ENCODE data around the gene PLBD2. TPM values are rescaled to one million over a fixed set of nuclear protein-coding genes. Genes with fewer than 3 reads are reported as not detected.

The PLBD2 gene
- total RNA-seq, 1 experiment from 2014 or later = 31.4 TPM

GRCh38 chr12:113339540-113339939, 18.8 kb upstream of the PLBD2 start:
- H3T11ph ChIP-seq (ENCODE audit: low read length) = no peak overlapping the region
- H2AK5ac ChIP-seq (ENCODE audit: insufficient read length, low read length) = no peak overlapping the region
- H2BK20ac ChIP-seq (ENCODE audit: low read depth, low read length, poor library complexity, severe bottlenecking) = no peak overlapping the region
- no peak overlapping the region for H2BK5ac ChIP-seq (ENCODE audit: insufficient read length, low read length)
- no peak overlapping the region for H2AFZ ChIP-seq (ENCODE audit: low read length)
- no peak overlapping the region for H3K9ac ChIP-seq (ENCODE audit: extremely low read depth, insufficient read length, low read length)
- H4K20me1 ChIP-seq (ENCODE audit: control insufficient read depth, insufficient read depth, insufficient read length) = no peaks in the 10 kb centered on the region
- H2BK12ac ChIP-seq (ENCODE audit: insufficient read length, low read depth, low read length) = no peak overlapping the region
- no peak overlapping the region for H3K4me2 ChIP-seq (ENCODE audit: insufficient read depth, insufficient read length, low read length)
- peaks cover under 1% of the 10 kb centered on the region; the same call in 1 of the 2 replicates for H3K27me3 ChIP-seq (ENCODE audit: insufficient read depth, low read length)
- no peak overlapping the region for H3K18ac ChIP-seq (ENCODE audit: insufficient read length, low read depth, low read length)
- H3K79me1 ChIP-seq (ENCODE audit: insufficient read depth, low read depth, low read length, poor library complexity, severe bottlenecking) = no peaks in the 10 kb centered on the region
- H3K23me2 ChIP-seq (ENCODE audit: insufficient read length, low read depth, low read length, poor library complexity, severe bottlenecking) = peaks cover 3% of the 10 kb centered on the region
- H3K4me1 ChIP-seq (ENCODE audit: insufficient read depth, low read length) = no peaks in the 10 kb centered on the region
- no peak overlapping the region for H3K4ac ChIP-seq (ENCODE audit: low read depth, low read length)
- no peak overlapping the region for H3K27ac ChIP-seq (ENCODE audit: insufficient read length, low read depth, low read length)
- H3K56ac ChIP-seq (ENCODE audit: insufficient read length, low read depth, low read length) = no peak overlapping the region
- TF ChIP-seq CTCF (conservative IDR thresholded peaks at IDR 0.05) = no peak
- no peak overlapping the region for H4K91ac ChIP-seq (ENCODE audit: insufficient read length, low read depth, low read length)
- no peak overlapping the region for H2BK120ac ChIP-seq (ENCODE audit: low read depth, low read length, poor library complexity, severe bottlenecking)
- H3K23ac ChIP-seq (ENCODE audit: insufficient read length, low read depth, low read length) = no peak overlapping the region
- H4K5ac ChIP-seq (ENCODE audit: insufficient read length, low read depth, low read length) = no peak overlapping the region
- DNase-seq = no peak
- H3K9me3 ChIP-seq (ENCODE audit: control insufficient read depth, low read depth, low read length) = no peaks in the 10 kb centered on the region
- no peaks in the 10 kb centered on the region for H3K9me3 Mint-ChIP-seq
- peaks cover 13% of the 10 kb centered on the region for H3K27me3 Mint-ChIP-seq (ENCODE audit: low read depth)
- H4K8ac ChIP-seq (replicated peaks; ENCODE audit: insufficient read length, low read depth, low read length) = no peak overlapping the region
- no CpG with 5 or more reads among the region's 5 CpGs for WGBS (ENCODE audit: extremely low coverage, insufficient read length, low lambda C conversion rate)
- H2BK15ac ChIP-seq (ENCODE audit: low read depth, low read length) = no peak overlapping the region
- H3K36me3 Mint-ChIP-seq (ENCODE audit: insufficient read depth in 1 of 3, low read depth in 3 of 3) = no peaks in the 10 kb centered on the region
- H3K4me3 Mint-ChIP-seq = no peak overlapping the region
- H3K79me2 ChIP-seq (ENCODE audit: insufficient read depth, low read length) = no peaks in the 10 kb centered on the region
- no peak overlapping the region for H3K14ac ChIP-seq (ENCODE audit: insufficient read depth, low read length)
- peaks cover 8 to 16% of the 10 kb centered on the region in 2 experiments for H3K4me1 Mint-ChIP-seq
- H3K27ac Mint-ChIP-seq = no peak overlapping the region
